OCI-LY7 (cell line): ENCODE measurements around the gene ZNF827. TPM values are rescaled to one million over a fixed set of nuclear protein-coding genes. Genes with fewer than 3 reads are reported as not detected.

Experiments
- BruUV-seq: library from RNA; stranded (reverse); fragments of 400-500 nt; replicated peaks from 2 replicates; lab custom pipeline; 2021; lab: Mats Ljungman, UMichigan
- CTCF ChIA-PET: fragments of 300-600 bp; sonication (Branson Sonifier 250); formaldehyde crosslinking; loops from one replicate; lab custom pipeline; 2022; ENCODE audit warnings: antibody characterized with exemption; ENCODE audit not compliant: unreplicated experiment; lab: Charles Lee
- POLR2A ChIA-PET: fragments of 300-600 bp; sonication (Branson Sonifier 250); formaldehyde crosslinking; loops from one replicate; lab custom pipeline; 2022; ENCODE audit warnings: antibody characterized with exemption; lab: Charles Lee
- DNase-seq: peaks from one replicate; pipeline ENCODE4 v3.0.0-alpha.2; 2015; ENCODE audit warnings: low spot score
- H2AFZ ChIP-seq: fragments of 200-600 bp; sonication (generic), shearing (Covaris generic); 2 replicates; pipeline ENCODE4 v1.6.1; 2014; ENCODE audit warnings: mild to moderate bottlenecking, antibody characterized with exemption, low read length, moderate library complexity
- H3K27ac ChIP-seq: fragments of 200-600 bp; sonication (generic); 2 replicates; pipeline ENCODE4 v1.5.1; 2014; ENCODE audit warnings: mixed run types, low read depth, mild to moderate bottlenecking, moderate library complexity, low read length, inconsistent platforms; ENCODE audit not compliant: poor library complexity, severe bottlenecking
- H3K36me3 ChIP-seq: fragments of 200-600 bp; sonication (generic); 2 replicates; pipeline ENCODE4 v1.6.1; 2014; ENCODE audit warnings: mild to moderate bottlenecking, antibody characterized with exemption, low read length, moderate library complexity, mixed read lengths; ENCODE audit not compliant: insufficient read depth
- H3K4me1 ChIP-seq: fragments of 200-600 bp; sonication (generic); 2 replicates; pipeline ENCODE4 v1.5.1; 2014; ENCODE audit warnings: mild to moderate bottlenecking, low read length; ENCODE audit not compliant: insufficient read depth, poor library complexity, severe bottlenecking
- H3K4me2 ChIP-seq: fragments of 200-600 bp; sonication (generic); 2 replicates; pipeline ENCODE4 v1.6.1; 2014; ENCODE audit warnings: mild to moderate bottlenecking, low read length
- H3K4me3 ChIP-seq: fragments of 200-600 bp; sonication (generic); 2 replicates; pipeline ENCODE4 v1.5.1; 2014; ENCODE audit warnings: mild to moderate bottlenecking, low read depth, low read length; ENCODE audit not compliant: poor library complexity, severe bottlenecking
- H3K79me2 ChIP-seq: fragments of 200-600 bp; sonication (generic); 2 replicates; pipeline ENCODE4 v1.6.1; 2016; ENCODE audit warnings: low read depth, mild to moderate bottlenecking, low read length, moderate library complexity, mixed read lengths; ENCODE audit not compliant: insufficient read depth
- H3K9me2 ChIP-seq: fragments of 200-600 bp; sonication (generic); 2 replicates; pipeline ENCODE4 v1.6.1; 2016; ENCODE audit warnings: mild to moderate bottlenecking, low read length, mixed read lengths; ENCODE audit not compliant: insufficient read depth
- H3K9me3 ChIP-seq: fragments of 200-600 bp; sonication (generic); 2 replicates; pipeline ENCODE4 v1.6.1; 2014; ENCODE audit warnings: mild to moderate bottlenecking, mixed run types, low read length, mixed read lengths
- H4K20me1 ChIP-seq: fragments of 200-600 bp; sonication (generic); 2 replicates; pipeline ENCODE4 v1.6.1; 2014; ENCODE audit warnings: mild to moderate bottlenecking, antibody characterized with exemption, low read length, moderate library complexity, mixed read lengths; ENCODE audit not compliant: insufficient read depth
- EZH2phosphoT487 ChIP-seq: fragments of 200-600 bp; sonication (generic); IDR thresholded peaks from 2 replicates; pipeline ENCODE4 v1.6.1; 2018; ENCODE audit warnings: low read depth, borderline replicate concordance, mild to moderate bottlenecking, mixed run types, antibody characterized with exemption, low read length, moderate library complexity, mixed read lengths
- intact Hi-C: fragments of 100-400 bp; cut with micrococcal nuclease; formaldehyde crosslinking; loops from one replicate; pipeline ENCODE4 v1.10.0; 2022; ENCODE audit not compliant: unreplicated experiment
- total RNA-seq, 2 experiments: library from RNA; depleted of rRNA in 1 of 2; stranded (reverse); fragments of >200 nt in 1 of 2; shearing (Covaris generic) in 1 of 2; gene quantifications; 2 replicates each; pipeline ENCODE4 v1.2.3, GENCODE V29; 2014 to 2022
- TF ChIP-seq, protein P1 (sequence below): fragments of 200-600 bp; sonication (generic); conservative IDR thresholded peaks from 2 replicates; pipeline ENCODE4 v1.5.1; 2014; ENCODE audit warnings: mild to moderate bottlenecking, antibody characterized with exemption, low read length, moderate library complexity, mixed read lengths

The ZNF827 gene
- total RNA-seq, 2 experiments from 2014 or later = 15.1 to 42.9 TPM

DNA sequence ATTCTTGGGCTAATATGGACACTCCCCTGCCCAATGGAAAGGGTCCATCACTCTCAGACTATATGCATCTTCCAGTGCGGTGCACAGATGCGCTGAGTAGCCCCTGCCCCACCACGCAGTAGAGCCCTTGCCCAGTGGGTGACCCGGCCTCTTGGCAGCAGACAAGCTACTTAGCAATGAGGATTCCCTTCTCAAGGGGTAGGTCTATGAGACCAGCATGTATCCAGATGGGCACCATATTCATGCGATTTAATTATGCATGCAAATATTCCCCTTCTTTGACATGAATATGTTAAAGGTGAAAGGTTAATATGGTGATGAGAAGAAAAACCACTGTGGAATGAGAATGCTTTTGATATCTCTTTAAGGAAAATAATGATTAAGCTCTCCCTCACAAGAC is 77.7 kb downstream of the ZNF827 start:
- 0 out of 2 replicates have a peak, but pooled peaks cover 9% of the 10 kb centered on the region for H3K79me2 ChIP-seq
- H3K4me3 ChIP-seq = no peak overlapping the region
- H3K9me2 ChIP-seq = no peaks in the 10 kb centered on the region
- no peak overlapping the region for H2AFZ ChIP-seq
- no peaks in the 10 kb centered on the region for H3K4me1 ChIP-seq
- intact Hi-C loops = no loop called here
- POLR2A ChIA-PET = interaction anchor here (1.8 kb wide), 1 partner anchor 9 kb away, joined by 4 read pairs; no protein-coding TSS in a partner anchor
- peaks cover 77% of the 10 kb centered on the region for H3K36me3 ChIP-seq
- DNase-seq = no peak
- no TSS peak for BruUV-seq
- CTCF ChIA-PET = no interaction called here
- no peaks in the 10 kb centered on the region for H3K9me3 ChIP-seq
- H3K27ac ChIP-seq = no peak overlapping the region
- TF ChIP-seq EZH2phosphoT487 = no peak
- TF ChIP-seq, protein P1, sequence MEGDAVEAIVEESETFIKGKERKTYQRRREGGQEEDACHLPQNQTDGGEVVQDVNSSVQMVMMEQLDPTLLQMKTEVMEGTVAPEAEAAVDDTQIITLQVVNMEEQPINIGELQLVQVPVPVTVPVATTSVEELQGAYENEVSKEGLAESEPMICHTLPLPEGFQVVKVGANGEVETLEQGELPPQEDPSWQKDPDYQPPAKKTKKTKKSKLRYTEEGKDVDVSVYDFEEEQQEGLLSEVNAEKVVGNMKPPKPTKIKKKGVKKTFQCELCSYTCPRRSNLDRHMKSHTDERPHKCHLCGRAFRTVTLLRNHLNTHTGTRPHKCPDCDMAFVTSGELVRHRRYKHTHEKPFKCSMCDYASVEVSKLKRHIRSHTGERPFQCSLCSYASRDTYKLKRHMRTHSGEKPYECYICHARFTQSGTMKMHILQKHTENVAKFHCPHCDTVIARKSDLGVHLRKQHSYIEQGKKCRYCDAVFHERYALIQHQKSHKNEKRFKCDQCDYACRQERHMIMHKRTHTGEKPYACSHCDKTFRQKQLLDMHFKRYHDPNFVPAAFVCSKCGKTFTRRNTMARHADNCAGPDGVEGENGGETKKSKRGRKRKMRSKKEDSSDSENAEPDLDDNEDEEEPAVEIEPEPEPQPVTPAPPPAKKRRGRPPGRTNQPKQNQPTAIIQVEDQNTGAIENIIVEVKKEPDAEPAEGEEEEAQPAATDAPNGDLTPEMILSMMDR = no peak
- H3K4me2 ChIP-seq = no peak overlapping the region
- 0 out of 2 replicates have a peak, but pooled peaks cover 6% of the 10 kb centered on the region for H4K20me1 ChIP-seq

DNA sequence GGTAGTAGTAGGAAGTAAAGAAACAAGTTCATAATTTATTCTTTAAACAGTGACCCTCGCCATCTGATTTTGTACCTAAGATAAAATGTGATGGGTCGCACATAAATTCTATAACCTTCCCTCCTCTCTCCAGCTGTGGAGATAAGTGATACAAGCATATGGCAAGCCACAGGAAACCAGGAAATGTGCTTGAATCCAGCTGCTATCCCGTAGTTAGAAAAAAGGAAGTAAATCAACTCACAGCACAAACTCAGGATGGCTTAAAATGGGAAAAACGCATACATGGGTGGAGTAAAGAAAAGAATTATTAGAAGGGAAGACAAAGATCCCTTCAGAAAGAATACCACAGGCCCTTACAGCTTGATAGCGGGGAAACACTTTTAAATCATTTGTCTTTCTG is 78.2 kb downstream of the ZNF827 start:
- H3K4me2 ChIP-seq = no peak overlapping the region
- intact Hi-C loops = no loop called here
- CTCF ChIA-PET = no interaction called here
- no peaks in the 10 kb centered on the region for H3K9me2 ChIP-seq
- no peak overlapping the region for H2AFZ ChIP-seq
- POLR2A ChIA-PET = interaction anchor here (1.4 to 1.8 kb wide), 2 partner anchors 9 to 18 kb away, joined by 4 read pairs; no protein-coding TSS in a partner anchor
- no peaks in the 10 kb centered on the region for H3K9me3 ChIP-seq
- no TSS peak for BruUV-seq
- DNase-seq = no peak
- 0 out of 2 replicates have a peak, but pooled peaks cover 9% of the 10 kb centered on the region for H3K79me2 ChIP-seq
- no peaks in the 10 kb centered on the region for H3K4me1 ChIP-seq
- H3K27ac ChIP-seq = no peak overlapping the region
- no peak for TF ChIP-seq EZH2phosphoT487
- TF ChIP-seq, protein P1 = no peak
- H4K20me1 ChIP-seq = 0 out of 2 replicates have a peak, but pooled peaks cover 2% of the 10 kb centered on the region
- H3K4me3 ChIP-seq = no peak overlapping the region
- H3K36me3 ChIP-seq = peaks cover 73% of the 10 kb centered on the region

DNA sequence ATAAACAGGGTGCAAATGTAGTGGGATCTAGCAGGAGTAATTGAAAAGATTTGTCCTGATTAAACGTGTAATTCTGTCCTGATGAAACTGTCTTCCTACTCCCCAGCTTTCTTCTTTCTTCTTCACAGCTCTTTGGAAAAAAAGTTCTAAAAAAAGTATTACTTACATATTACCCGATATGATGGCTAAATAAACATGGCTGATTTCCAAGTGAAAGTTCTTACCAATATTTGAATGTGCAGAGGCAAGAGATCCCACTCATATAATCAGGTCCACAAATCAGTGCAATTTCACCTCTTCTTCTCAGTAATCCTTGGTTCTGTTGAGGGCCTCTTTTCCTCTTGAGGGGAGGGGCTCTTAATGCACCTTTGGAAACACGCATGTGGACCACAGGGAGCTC is 78.7 kb downstream of the ZNF827 start:
- intact Hi-C loops = no loop called here
- no peak overlapping the region for H3K4me3 ChIP-seq
- H3K79me2 ChIP-seq = 0 out of 2 replicates have a peak, but pooled peaks cover 9% of the 10 kb centered on the region
- peaks cover 78% of the 10 kb centered on the region for H3K36me3 ChIP-seq
- no peaks in the 10 kb centered on the region for H3K9me3 ChIP-seq
- no peaks in the 10 kb centered on the region for H4K20me1 ChIP-seq
- TF ChIP-seq EZH2phosphoT487 = no peak
- H2AFZ ChIP-seq = no peak overlapping the region
- CTCF ChIA-PET = no interaction called here
- no peak overlapping the region for H3K27ac ChIP-seq
- POLR2A ChIA-PET = interaction anchor here (1.4 to 1.8 kb wide), 2 partner anchors 8 to 19 kb away, joined by 4 read pairs; no protein-coding TSS in a partner anchor
- no peaks in the 10 kb centered on the region for H3K9me2 ChIP-seq
- no peak for DNase-seq
- no TSS peak for BruUV-seq
- H3K4me1 ChIP-seq = no peaks in the 10 kb centered on the region
- H3K4me2 ChIP-seq = no peak overlapping the region
